B cell (primary cell): ENCODE results near the gene MAN1A2. TPM values are rescaled to one million over a fixed set of nuclear protein-coding genes. Genes with fewer than 3 reads are reported as not detected.

Experiments
- ATAC-seq: fragments of 200-7000 bp; cut with Tn5 transposase; one replicate; pipeline ENCODE4 v1.10.0; 2021; ENCODE audit warnings: low read depth, mild to moderate bottlenecking, moderate number of reproducible peaks, moderate library complexity
- CTCF ChIA-PET: fragments of 350-600 bp; sonication (Branson Sonifier 250); formaldehyde crosslinking; loops from one replicate; lab custom pipeline; 2021; ENCODE audit warnings: antibody characterized with exemption, inconsistent platforms; lab: Charles Lee
- POLR2A ChIA-PET: fragments of 350-600 bp; sonication (Branson Sonifier 250); formaldehyde crosslinking; loops from one replicate; lab custom pipeline; 2021; ENCODE audit warnings: antibody characterized with exemption; lab: Charles Lee
- DNase-seq: peaks from one replicate; pipeline ENCODE4 v3.0.0; 2013
- H2AFZ ChIP-seq: 2 replicates; pipeline ENCODE4 v1.6.1; 2012; ENCODE audit warnings: mild to moderate bottlenecking, low read depth, low read length; ENCODE audit not compliant: insufficient read depth, poor library complexity, severe bottlenecking
- H3K27ac ChIP-seq, 2 donors: 1 replicate in 1 of 2; 2 replicates in 1 of 2; pipeline ENCODE4 v1.5.1; 2012 to 2013; ENCODE audit warnings: low read length in 2 of 2, mild to moderate bottlenecking in 2 of 2, moderate library complexity in 1 of 2
- H3K27me3 ChIP-seq, 4 experiments: fragments of 200-600 bp in 1 of 4; sonication (generic) in 1 of 4; replicated peaks in 1 of 4; 1 replicate in 2 of 4; 2 replicates in 2 of 4; pipeline versions ENCODE4 v1.6.1 to v1.7.0; 2013 to 2016; ENCODE audit warnings: low read length in 3 of 4, mild to moderate bottlenecking in 2 of 4, mixed read lengths in 1 of 4, moderate library complexity in 1 of 4; ENCODE audit not compliant: insufficient read depth in 4 of 4, control insufficient read depth in 3 of 4; ENCODE audit errors: control extremely low read depth in 1 of 4
- H3K36me3 ChIP-seq, 2 experiments: replicated peaks in 1 of 2; 1 replicate in 1 of 2; 2 replicates in 1 of 2; pipeline versions ENCODE4 v1.6.1 to v1.7.1; 2013; ENCODE audit warnings: low read length in 1 of 2; ENCODE audit not compliant: insufficient read depth in 2 of 2, control insufficient read depth in 1 of 2; ENCODE audit errors: control extremely low read depth in 1 of 2, extremely low read depth in 1 of 2
- H3K4me1 ChIP-seq, 2 donors: fragments of 200-600 bp in 1 of 2; sonication (generic) in 1 of 2; 1 replicate in 1 of 2; 2 replicates in 1 of 2; pipeline versions ENCODE4 v1.5.1 to v1.6.1; 2013 to 2017; ENCODE audit warnings: low read length in 2 of 2; ENCODE audit not compliant: control insufficient read depth in 2 of 2, insufficient read depth in 2 of 2
- H3K4me2 ChIP-seq: replicated peaks from 2 replicates; pipeline ENCODE3; 2012; ENCODE audit warnings: mild to moderate bottlenecking, low read depth, low read length; ENCODE audit not compliant: poor library complexity, severe bottlenecking
- H3K4me3 ChIP-seq, 5 experiments: fragments of 200-600 bp in 1 of 5; sonication (generic) in 1 of 5; 1 replicate in 3 of 5; 2 replicates in 2 of 5; pipeline versions ENCODE4 v1.5.1 to v1.7.0; 2011 to 2016; ENCODE audit warnings: low read length in 4 of 5, mild to moderate bottlenecking in 4 of 5, low read depth in 2 of 5, control low read depth in 1 of 5, moderate library complexity in 1 of 5; ENCODE audit not compliant: insufficient read depth in 1 of 5; ENCODE audit errors: control extremely low read depth in 1 of 5, extremely low read depth in 1 of 5
- H3K79me2 ChIP-seq: fragments of 200-600 bp; sonication (generic); one replicate; pipeline ENCODE4 v1.6.0; 2016; ENCODE audit warnings: low read length; ENCODE audit not compliant: control insufficient read depth, insufficient read depth
- H3K9ac ChIP-seq: fragments of 200-600 bp; sonication (generic); 2 replicates; pipeline ENCODE4 v1.6.1; 2017; ENCODE audit warnings: mild to moderate bottlenecking, low read length, moderate library complexity
- H3K9me3 ChIP-seq, 3 donors: one replicate each; pipeline versions ENCODE4 v1.6.1 to v1.7.1; 2013; ENCODE audit warnings: low read length in 2 of 3; ENCODE audit not compliant: control insufficient read depth in 2 of 3, insufficient read depth in 1 of 3; ENCODE audit errors: control extremely low read depth in 1 of 3
- H4K20me1 ChIP-seq: 2 replicates; pipeline ENCODE4 v1.6.0; 2012; ENCODE audit warnings: mild to moderate bottlenecking, low read length; ENCODE audit not compliant: insufficient read depth, control insufficient read depth, poor library complexity, severe bottlenecking
- H3K27ac Mint-ChIP-seq: one replicate; pipeline ENCODE4 v1.8.0; 2021; ENCODE audit warnings: mixed read lengths
- H3K27me3 Mint-ChIP-seq: one replicate; pipeline ENCODE4 v1.8.0; 2021; ENCODE audit warnings: mixed read lengths
- H3K4me1 Mint-ChIP-seq: one replicate; pipeline ENCODE4 v1.8.0; 2021; ENCODE audit warnings: mixed read lengths
- H3K4me3 Mint-ChIP-seq: one replicate; pipeline ENCODE4 v1.8.0; 2021; ENCODE audit warnings: mixed read lengths
- H3K9me3 Mint-ChIP-seq: one replicate; pipeline ENCODE4 v1.8.0; 2022; ENCODE audit warnings: mixed read lengths; ENCODE audit not compliant: insufficient read depth
- CTCF ChIP-seq: fragments of 200-600 bp; IDR thresholded peaks from one replicate; pipeline ENCODE4 v1.8.0; 2022; ENCODE audit warnings: antibody characterized with exemption, mild to moderate bottlenecking
- EZH2 ChIP-seq: IDR thresholded peaks from 2 replicates; pipeline ENCODE4 v1.6.1; 2012; ENCODE audit warnings: borderline replicate concordance, low read depth, mild to moderate bottlenecking, moderate library complexity, low read length; ENCODE audit not compliant: insufficient read depth, poor library complexity, severe bottlenecking
- WGBS: methylation state at CpG from one replicate; pipeline ENCODE4 v1.1.5; 2013; ENCODE audit warnings: missing lambda C conversion rate; ENCODE audit not compliant: insufficient coverage; 5-methylcytosine and 5-hydroxymethylcytosine counted together
- intact Hi-C: fragments of 100-400 bp; cut with micrococcal nuclease; formaldehyde crosslinking; loops from one replicate; pipeline ENCODE4 v1.10.0; 2022
- polyA plus RNA-seq: library from polyadenylated mRNA; depleted of rRNA; stranded (reverse); fragments of >200 nt; gene quantifications from 2 replicates; pipeline ENCODE4 v1.2.3, GENCODE V29; 2012
- total RNA-seq, 2 donors: library from RNA; stranded (reverse); fragments of 120-200 nt in 1 of 2; gene quantifications; 1 replicate in 1 of 2; 2 replicates in 1 of 2; pipeline versions ENCODE4 v1.2.3 to v1.2.4, GENCODE V29; 2013 to 2022

Gene MAN1A2
- total and polyA plus RNA-seq, 2 donors (not counting 1 experiment from before 2014, with no cell fraction given), result 4.6 to 55.6 TPM

DNA sequence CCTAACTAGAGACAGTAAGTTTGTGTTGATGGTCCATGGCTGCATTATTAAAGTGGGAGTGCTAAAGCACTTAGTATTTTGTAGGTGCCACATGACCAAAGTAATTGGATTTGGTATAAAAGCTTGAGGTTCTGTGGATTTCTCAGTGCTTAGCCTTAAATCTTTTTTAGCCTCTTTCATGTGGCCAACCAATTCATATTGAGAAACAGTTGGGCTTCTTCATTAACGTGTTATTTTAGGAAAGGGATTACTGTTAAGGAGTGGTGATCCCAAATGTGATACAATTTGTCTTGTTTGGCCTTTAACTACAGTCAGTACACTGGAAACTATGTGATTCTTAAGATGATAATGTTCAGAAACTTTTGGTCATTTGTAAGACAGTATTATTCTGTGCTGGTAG is 25.5 kb downstream of the MAN1A2 start:
- peaks cover 88% of the 10 kb centered on the region for H3K79me2 ChIP-seq
- H3K4me3 Mint-ChIP-seq, result no peak overlapping the region
- ATAC-seq (no peak), DNase-seq (no peak)
- no peaks in the 10 kb centered on the region for H3K9me3 Mint-ChIP-seq
- H3K36me3 ChIP-seq, result no peaks in the 10 kb centered on the region
- CTCF ChIA-PET, result interaction anchor here (1.2 kb wide), 1 partner anchor 71 kb away, joined by 3 read pairs; no protein-coding TSS in a partner anchor
- no peak overlapping the region for H2AFZ ChIP-seq
- peaks cover 30% of the 10 kb centered on the region for H4K20me1 ChIP-seq
- no peak overlapping the region for H3K27ac Mint-ChIP-seq
- H3K4me3 ChIP-seq, result no peak overlapping the region
- H3K9me3 ChIP-seq, result no peaks in the 10 kb centered on the region
- no peak overlapping the region for H3K9ac ChIP-seq
- TF ChIP-seq CTCF (no peak), EZH2 (no peak)
- no peak overlapping the region for H3K4me2 ChIP-seq
- POLR2A ChIA-PET, result no interaction called here
- intact Hi-C loops, result no loop called here
- no CpG with 5 or more reads among the region's 1 CpG for WGBS
- H3K4me1 ChIP-seq, result peaks cover 7 to 14% of the 10 kb centered on the region in 2 donors
- H3K27me3 Mint-ChIP-seq, result no peaks in the 10 kb centered on the region
- no peaks in the 10 kb centered on the region for H3K27me3 ChIP-seq
- peaks cover 59% of the 10 kb centered on the region for H3K4me1 Mint-ChIP-seq
- no peak overlapping the region for H3K27ac ChIP-seq

DNA sequence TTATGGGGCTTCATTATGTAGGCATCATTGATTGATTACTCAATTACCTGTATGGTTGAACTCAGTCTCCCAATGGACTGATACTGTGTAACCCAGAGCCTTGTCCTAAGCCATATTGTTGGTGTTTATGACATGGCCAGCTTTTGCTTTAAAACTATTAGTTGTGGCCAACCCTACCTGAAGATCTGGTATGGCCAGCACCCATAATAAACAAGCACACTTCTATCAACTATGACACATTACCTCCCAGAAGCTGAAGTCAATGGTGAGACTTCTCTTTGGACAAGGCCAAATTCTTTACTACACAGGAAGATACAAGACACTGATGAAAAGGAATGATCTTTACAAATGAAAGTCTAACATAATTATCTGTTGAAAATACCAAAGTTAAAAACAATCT is 28.8 kb downstream of the MAN1A2 start:
- H3K4me3 Mint-ChIP-seq, result no peak overlapping the region
- ChIA-PET POLR2A (no interaction called here), CTCF (interaction anchor here (0.7 kb wide), 1 partner anchor 564 kb away, joined by 4 read pairs; no protein-coding TSS in a partner anchor)
- Histone ChIP-seq H3K4me3 (no peak overlapping the region), H3K9me3 (no peaks in the 10 kb centered on the region), H4K20me1 (peaks cover 39% of the 10 kb centered on the region), H3K4me1 (peaks cover 0 to 3% of the 10 kb centered on the region in 2 donors), H2AFZ (no peak overlapping the region), H3K27ac (no peak overlapping the region), H3K4me2 (no peak overlapping the region), H3K9ac (no peak overlapping the region), H3K27me3 (no peaks in the 10 kb centered on the region), H3K79me2 (peaks cover 89% of the 10 kb centered on the region), H3K36me3 (no peaks in the 10 kb centered on the region)
- no peak for ATAC-seq
- DNase-seq, result no peak
- no peaks in the 10 kb centered on the region for H3K27me3 Mint-ChIP-seq
- TF ChIP-seq EZH2 (no peak), CTCF (no peak)
- no peaks in the 10 kb centered on the region for H3K9me3 Mint-ChIP-seq
- no peak overlapping the region for H3K27ac Mint-ChIP-seq
- intact Hi-C loops, result no loop called here
- H3K4me1 Mint-ChIP-seq, result peaks cover 51% of the 10 kb centered on the region
